HL-60 (cell line): Measurements from ENCODE around the gene USH1C.

Source experiments
- GABPA ChIP-seq: IDR thresholded peaks from 2 replicates; pipeline ENCODE4 v1.6.1; 2012; ENCODE audit warnings: low read depth
- POLR2AphosphoS5 ChIP-seq: IDR thresholded peaks from 2 replicates; pipeline ENCODE4 v1.6.1; 2012; ENCODE audit warnings: low read depth
- SPI1 ChIP-seq: IDR thresholded peaks from 2 replicates; pipeline ENCODE4 v1.6.1; 2012; ENCODE audit warnings: low read depth, mild to moderate bottlenecking, borderline replicate concordance
- TF ChIP-seq, protein P1 (sequence below): IDR thresholded peaks from one replicate; pipeline ENCODE4 v1.5.1; 2011; ENCODE audit warnings: low read length, control low read depth, inconsistent platforms; ENCODE audit not compliant: insufficient read depth
- TF ChIP-seq, protein P2 (sequence below): IDR thresholded peaks from 2 replicates; pipeline ENCODE4 v1.6.1; 2012; ENCODE audit warnings: low read depth; ENCODE audit not compliant: insufficient replicate concordance

DNA sequence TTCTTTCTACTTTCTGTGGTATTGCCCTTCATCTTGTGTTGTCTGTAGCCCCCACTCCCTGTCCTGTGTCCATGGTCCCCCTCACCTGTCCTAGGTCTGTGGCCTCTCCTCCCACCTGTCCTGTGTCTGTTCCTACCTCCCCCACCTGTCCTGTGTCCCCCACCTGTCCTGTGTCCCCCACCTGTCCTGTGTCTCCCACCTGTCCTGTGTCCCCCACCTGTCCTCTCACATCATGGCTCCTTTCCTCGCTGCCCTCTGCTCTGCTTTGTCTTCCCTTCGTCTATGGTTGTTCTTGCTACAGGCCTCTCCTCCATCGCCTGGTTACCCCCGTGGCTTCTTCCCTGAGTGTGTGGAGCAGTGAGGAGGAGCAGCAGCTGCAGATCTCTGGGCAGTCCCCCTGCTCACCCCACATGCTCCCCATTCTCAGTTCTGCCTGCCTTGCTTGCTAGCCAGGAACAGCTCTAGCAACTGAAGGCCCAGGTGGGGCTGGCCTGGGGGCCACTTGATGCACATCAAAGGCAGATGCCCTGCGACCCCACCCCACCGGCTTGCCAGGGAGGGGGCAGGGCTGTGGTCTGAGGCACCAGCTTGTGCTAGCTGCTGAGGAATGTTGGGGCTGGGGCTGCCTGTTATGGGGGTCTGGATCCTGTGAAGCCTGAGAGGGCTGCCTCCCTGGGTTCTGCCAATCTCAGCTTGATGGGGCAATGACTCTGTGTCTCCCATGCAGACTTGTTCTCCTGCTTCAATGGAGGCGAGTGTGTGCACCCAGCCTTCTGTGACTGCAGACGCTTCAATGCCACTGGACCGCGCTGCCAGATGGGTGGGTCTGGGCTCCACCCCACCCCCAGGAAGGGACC is 8.4 kb upstream of the USH1C start:
- TF ChIP-seq, protein P1, sequence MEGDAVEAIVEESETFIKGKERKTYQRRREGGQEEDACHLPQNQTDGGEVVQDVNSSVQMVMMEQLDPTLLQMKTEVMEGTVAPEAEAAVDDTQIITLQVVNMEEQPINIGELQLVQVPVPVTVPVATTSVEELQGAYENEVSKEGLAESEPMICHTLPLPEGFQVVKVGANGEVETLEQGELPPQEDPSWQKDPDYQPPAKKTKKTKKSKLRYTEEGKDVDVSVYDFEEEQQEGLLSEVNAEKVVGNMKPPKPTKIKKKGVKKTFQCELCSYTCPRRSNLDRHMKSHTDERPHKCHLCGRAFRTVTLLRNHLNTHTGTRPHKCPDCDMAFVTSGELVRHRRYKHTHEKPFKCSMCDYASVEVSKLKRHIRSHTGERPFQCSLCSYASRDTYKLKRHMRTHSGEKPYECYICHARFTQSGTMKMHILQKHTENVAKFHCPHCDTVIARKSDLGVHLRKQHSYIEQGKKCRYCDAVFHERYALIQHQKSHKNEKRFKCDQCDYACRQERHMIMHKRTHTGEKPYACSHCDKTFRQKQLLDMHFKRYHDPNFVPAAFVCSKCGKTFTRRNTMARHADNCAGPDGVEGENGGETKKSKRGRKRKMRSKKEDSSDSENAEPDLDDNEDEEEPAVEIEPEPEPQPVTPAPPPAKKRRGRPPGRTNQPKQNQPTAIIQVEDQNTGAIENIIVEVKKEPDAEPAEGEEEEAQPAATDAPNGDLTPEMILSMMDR, result no peak
- TF ChIP-seq, protein P2, sequence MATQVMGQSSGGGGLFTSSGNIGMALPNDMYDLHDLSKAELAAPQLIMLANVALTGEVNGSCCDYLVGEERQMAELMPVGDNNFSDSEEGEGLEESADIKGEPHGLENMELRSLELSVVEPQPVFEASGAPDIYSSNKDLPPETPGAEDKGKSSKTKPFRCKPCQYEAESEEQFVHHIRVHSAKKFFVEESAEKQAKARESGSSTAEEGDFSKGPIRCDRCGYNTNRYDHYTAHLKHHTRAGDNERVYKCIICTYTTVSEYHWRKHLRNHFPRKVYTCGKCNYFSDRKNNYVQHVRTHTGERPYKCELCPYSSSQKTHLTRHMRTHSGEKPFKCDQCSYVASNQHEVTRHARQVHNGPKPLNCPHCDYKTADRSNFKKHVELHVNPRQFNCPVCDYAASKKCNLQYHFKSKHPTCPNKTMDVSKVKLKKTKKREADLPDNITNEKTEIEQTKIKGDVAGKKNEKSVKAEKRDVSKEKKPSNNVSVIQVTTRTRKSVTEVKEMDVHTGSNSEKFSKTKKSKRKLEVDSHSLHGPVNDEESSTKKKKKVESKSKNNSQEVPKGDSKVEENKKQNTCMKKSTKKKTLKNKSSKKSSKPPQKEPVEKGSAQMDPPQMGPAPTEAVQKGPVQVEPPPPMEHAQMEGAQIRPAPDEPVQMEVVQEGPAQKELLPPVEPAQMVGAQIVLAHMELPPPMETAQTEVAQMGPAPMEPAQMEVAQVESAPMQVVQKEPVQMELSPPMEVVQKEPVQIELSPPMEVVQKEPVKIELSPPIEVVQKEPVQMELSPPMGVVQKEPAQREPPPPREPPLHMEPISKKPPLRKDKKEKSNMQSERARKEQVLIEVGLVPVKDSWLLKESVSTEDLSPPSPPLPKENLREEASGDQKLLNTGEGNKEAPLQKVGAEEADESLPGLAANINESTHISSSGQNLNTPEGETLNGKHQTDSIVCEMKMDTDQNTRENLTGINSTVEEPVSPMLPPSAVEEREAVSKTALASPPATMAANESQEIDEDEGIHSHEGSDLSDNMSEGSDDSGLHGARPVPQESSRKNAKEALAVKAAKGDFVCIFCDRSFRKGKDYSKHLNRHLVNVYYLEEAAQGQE, result no peak
- TF ChIP-seq SPI1 (no peak), GABPA (no peak), POLR2AphosphoS5 (no peak)
